Measurements from ENCODE around the gene MSH2. TPM values are rescaled to one million over a fixed set of nuclear protein-coding genes. Genes with fewer than 3 reads are reported as not detected.

MSH2 gene
- total RNA-seq, 6 donors from 2014 or later, result 6.1 to 16.3 (median 10.2) TPM

GRCh38 chr2:47375307-47375706 is 27.6 kb upstream of the MSH2 start:
- Histone ChIP-seq H3K27me3 (no peaks in the 10 kb centered on the region), H3K4me3 (no peak overlapping the region), H3K27ac (no peak overlapping the region), H3K36me3 (peaks cover 0 to 10% (median 3%) of the 10 kb centered on the region in 4 donors), H3K9me3 (no peaks in the 10 kb centered on the region), H3K4me1 (no peaks in the 10 kb centered on the region)
- ATAC-seq (ENCODE audit: low FRiP score in 2 of 2) (no peak), DNase-seq (no peak)
- WGBS, 2 donors, result 89 to 94% methylated on average over 1 of the region's 1 CpG
- TF ChIP-seq POLR2AphosphoS5 (IDR thresholded peaks at IDR 0.05) (no peak), CTCF (IDR thresholded peaks at IDR 0.05) (no peak), POLR2A (IDR thresholded peaks at IDR 0.05) (no peak)

- no peak overlapping the region for H3K4me3 ChIP-seq
- ATAC-seq (ENCODE audit: low FRiP score in 2 of 2) (no peak), DNase-seq (no peak)
- H3K27ac ChIP-seq, result no peak overlapping the region
- H3K27me3 ChIP-seq, result no peaks in the 10 kb centered on the region
- H3K9me3 ChIP-seq, result no peaks in the 10 kb centered on the region
- TF ChIP-seq POLR2A (IDR thresholded peaks at IDR 0.05), result no peak
- H3K36me3 ChIP-seq, result peaks cover 0 to 15% (median 6%) of the 10 kb centered on the region in 4 donors
- 70 to 71% methylated on average over 3 of the region's 3 CpGs for WGBS, 2 donors
- no peaks in the 10 kb centered on the region for H3K4me1 ChIP-seq
Measured at GRCh38 chr2:47379384-47379783, 23.6 kb upstream of the MSH2 start.

DNA sequence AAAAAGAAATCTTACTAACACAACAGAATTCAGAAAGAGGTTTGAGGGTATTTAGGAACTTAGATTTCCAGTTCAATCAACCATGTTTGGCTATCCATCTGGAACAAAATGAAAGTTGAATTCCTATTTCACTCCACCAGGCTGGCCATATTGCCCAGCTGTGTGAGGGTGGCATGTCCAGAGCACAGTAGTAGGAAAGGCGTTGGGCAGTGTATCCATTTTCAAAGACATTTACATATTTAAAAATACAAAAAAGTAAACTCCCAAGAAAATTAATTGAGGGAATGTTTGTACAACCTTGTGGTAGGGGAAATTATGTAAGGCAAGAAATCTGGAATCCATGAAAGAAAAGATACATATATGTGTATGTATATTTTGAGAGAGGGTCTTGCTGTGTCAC is 21.5 kb upstream of the MSH2 start:
- no peak overlapping the region for H3K4me3 ChIP-seq
- no peaks in the 10 kb centered on the region for H3K4me1 ChIP-seq
- no peak for DNase-seq
- H3K27ac ChIP-seq, result no peak overlapping the region
- H3K36me3 ChIP-seq, result peaks cover 0 to 15% (median 8%) of the 10 kb centered on the region in 4 donors
- ATAC-seq (ENCODE audit: low FRiP score in 2 of 2), result no peak
- no peak for TF ChIP-seq POLR2A (IDR thresholded peaks at IDR 0.05)
- TF ChIP-seq EP300 (IDR thresholded peaks at IDR 0.05), result no peak
- TF ChIP-seq CTCF (IDR thresholded peaks at IDR 0.05), result no peak
- no peak for TF ChIP-seq POLR2AphosphoS5 (IDR thresholded peaks at IDR 0.05)
- H3K9me3 ChIP-seq, result no peaks in the 10 kb centered on the region
- no peaks in the 10 kb centered on the region for H3K27me3 ChIP-seq
- 95 to 100% methylated on average over 1 of the region's 1 CpG for WGBS, 2 donors

GRCh38 chr2:47386551-47386950 is 16.4 kb upstream of the MSH2 start:
- Histone ChIP-seq H3K36me3 (peaks cover 0 to 7% (median 2%) of the 10 kb centered on the region in 4 donors), H3K27me3 (no peaks in the 10 kb centered on the region), H3K27ac (no peak overlapping the region), H3K4me3 (no peak overlapping the region), H3K9me3 (no peaks in the 10 kb centered on the region), H3K4me1 (no peaks in the 10 kb centered on the region)
- no peak for TF ChIP-seq POLR2A (IDR thresholded peaks at IDR 0.05)
- no peak for TF ChIP-seq EP300 (IDR thresholded peaks at IDR 0.05)
- TF ChIP-seq CTCF (IDR thresholded peaks at IDR 0.05), result no peak
- no peak for TF ChIP-seq POLR2AphosphoS5 (IDR thresholded peaks at IDR 0.05)
- no peak for ATAC-seq (ENCODE audit: low FRiP score in 2 of 2)
- WGBS, 2 donors, result 85 to 87% methylated on average over 3 of the region's 3 CpGs
- no peak for DNase-seq

DNA sequence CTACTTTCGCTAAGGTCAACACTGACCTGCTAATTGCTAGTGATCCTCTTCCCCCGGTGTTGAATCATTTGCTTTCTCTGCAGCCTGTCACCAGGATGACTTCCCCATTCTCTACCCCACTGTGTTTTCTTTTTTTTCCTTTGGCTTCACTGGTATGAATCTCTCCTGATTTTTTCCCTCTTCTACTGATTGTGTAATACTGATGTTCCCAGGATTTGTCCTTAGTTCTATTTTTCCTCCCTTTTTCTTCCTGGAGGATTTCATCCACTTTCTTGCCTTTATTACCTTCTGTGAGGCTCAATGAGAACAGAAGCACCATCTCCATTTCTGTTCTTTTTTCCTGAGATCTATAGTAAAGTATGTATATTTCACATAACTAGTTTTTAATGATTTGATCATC is 14.1 kb upstream of the MSH2 start:
- TF ChIP-seq EP300 (IDR thresholded peaks at IDR 0.05) (no peak), POLR2AphosphoS5 (IDR thresholded peaks at IDR 0.05) (no peak), POLR2A (IDR thresholded peaks at IDR 0.05) (no peak), CTCF (IDR thresholded peaks at IDR 0.05) (no peak)
- no peak for ATAC-seq (ENCODE audit: low FRiP score in 2 of 2)
- WGBS, 2 donors, result 63 to 67% methylated on average over 2 of the region's 2 CpGs
- H3K27ac ChIP-seq, result no peak overlapping the region
- peaks cover 0 to 4% (median 0%) of the 10 kb centered on the region in 4 donors for H3K36me3 ChIP-seq
- H3K4me3 ChIP-seq, result no peak overlapping the region
- no peaks in the 10 kb centered on the region for H3K27me3 ChIP-seq
- H3K9me3 ChIP-seq, result no peaks in the 10 kb centered on the region
- no peaks in the 10 kb centered on the region for H3K4me1 ChIP-seq
- no peak for DNase-seq

Data from upper lobe of left lung (tissue), 6 donors.